ENCODE data around the gene PIANP.
A peak's percentile ranks its signal among the peaks of the same experiment; 100 is the strongest.

- TF ChIP-seq EZH2 (IDR thresholded peaks at IDR 0.05; ENCODE audit: borderline replicate concordance, insufficient read depth, low read depth, low read length, poor library complexity, severe bottlenecking): no peak
- TF ChIP-seq, protein P1, sequence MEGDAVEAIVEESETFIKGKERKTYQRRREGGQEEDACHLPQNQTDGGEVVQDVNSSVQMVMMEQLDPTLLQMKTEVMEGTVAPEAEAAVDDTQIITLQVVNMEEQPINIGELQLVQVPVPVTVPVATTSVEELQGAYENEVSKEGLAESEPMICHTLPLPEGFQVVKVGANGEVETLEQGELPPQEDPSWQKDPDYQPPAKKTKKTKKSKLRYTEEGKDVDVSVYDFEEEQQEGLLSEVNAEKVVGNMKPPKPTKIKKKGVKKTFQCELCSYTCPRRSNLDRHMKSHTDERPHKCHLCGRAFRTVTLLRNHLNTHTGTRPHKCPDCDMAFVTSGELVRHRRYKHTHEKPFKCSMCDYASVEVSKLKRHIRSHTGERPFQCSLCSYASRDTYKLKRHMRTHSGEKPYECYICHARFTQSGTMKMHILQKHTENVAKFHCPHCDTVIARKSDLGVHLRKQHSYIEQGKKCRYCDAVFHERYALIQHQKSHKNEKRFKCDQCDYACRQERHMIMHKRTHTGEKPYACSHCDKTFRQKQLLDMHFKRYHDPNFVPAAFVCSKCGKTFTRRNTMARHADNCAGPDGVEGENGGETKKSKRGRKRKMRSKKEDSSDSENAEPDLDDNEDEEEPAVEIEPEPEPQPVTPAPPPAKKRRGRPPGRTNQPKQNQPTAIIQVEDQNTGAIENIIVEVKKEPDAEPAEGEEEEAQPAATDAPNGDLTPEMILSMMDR (IDR thresholded peaks at IDR 0.05): peak; percentile 67
Measured at GRCh38 chr12:6684609-6685008, 16.0 kb downstream of the PIANP start.

Measured in B cell (primary cell).